Measurements from ENCODE around the gene ARHGEF10L. TPM values are rescaled to one million over a fixed set of nuclear protein-coding genes. Genes with fewer than 3 reads are reported as not detected.

Gene ARHGEF10L
- total RNA-seq, 2 donors from 2014 or later: 81.4 to 93.1 TPM

DNA sequence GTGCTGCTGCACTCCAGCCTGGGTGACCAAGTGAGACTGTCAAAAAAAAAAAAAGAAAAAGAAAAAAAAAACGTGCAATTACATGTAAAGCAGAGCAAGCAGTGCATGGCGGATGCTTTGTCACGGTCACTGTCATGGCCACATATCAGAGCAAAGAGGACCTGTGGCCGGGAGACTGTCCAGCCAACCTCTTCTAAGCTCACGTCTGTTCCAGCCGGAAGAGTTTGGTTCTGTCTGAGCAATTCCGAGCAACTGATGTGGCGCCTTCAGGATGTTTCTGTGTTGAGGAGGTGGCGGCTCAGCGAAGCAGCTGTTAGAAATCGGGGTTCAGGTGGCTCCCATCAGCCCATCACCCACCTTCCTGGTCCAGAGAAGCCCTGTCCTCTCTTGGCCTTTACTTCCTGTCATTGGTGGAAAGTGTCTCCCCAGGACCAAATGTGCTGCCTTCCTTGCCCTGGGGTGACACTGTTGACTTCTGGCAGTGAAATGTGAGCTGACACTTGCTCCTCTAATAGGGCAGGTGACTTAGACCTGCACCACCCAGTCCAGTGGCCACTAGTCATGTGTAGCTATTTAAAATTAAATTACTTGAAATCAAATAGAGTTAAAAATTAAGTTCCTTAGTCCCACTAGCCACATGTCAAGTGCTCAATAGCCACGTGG lies 59.9 kb downstream of the ARHGEF10L start:
- Histone ChIP-seq H3K4me1 (peaks cover 14% of the 10 kb centered on the region), H3K9me3 (no peaks in the 10 kb centered on the region), H3K27ac (no peak overlapping the region), H3K36me3 (replicated peaks in 1 of 2; ENCODE audit: insufficient read depth in 1 of 2, low read depth in 2 of 2) (peaks cover 0 to 2% of the 10 kb centered on the region in 2 donors), H3K27me3 (no peaks in the 10 kb centered on the region), H3K4me3 (no peak overlapping the region)
- WGBS, 2 donors: 80 to 81% methylated on average over 11 to 12 of the region's 12 CpGs
- DNase-seq: no peak
- no peak for ATAC-seq
- TF ChIP-seq, protein P1, sequence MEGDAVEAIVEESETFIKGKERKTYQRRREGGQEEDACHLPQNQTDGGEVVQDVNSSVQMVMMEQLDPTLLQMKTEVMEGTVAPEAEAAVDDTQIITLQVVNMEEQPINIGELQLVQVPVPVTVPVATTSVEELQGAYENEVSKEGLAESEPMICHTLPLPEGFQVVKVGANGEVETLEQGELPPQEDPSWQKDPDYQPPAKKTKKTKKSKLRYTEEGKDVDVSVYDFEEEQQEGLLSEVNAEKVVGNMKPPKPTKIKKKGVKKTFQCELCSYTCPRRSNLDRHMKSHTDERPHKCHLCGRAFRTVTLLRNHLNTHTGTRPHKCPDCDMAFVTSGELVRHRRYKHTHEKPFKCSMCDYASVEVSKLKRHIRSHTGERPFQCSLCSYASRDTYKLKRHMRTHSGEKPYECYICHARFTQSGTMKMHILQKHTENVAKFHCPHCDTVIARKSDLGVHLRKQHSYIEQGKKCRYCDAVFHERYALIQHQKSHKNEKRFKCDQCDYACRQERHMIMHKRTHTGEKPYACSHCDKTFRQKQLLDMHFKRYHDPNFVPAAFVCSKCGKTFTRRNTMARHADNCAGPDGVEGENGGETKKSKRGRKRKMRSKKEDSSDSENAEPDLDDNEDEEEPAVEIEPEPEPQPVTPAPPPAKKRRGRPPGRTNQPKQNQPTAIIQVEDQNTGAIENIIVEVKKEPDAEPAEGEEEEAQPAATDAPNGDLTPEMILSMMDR (IDR thresholded peaks at IDR 0.05): no peak
- no peak for TF ChIP-seq POLR2A (IDR thresholded peaks at IDR 0.05)
- intact Hi-C loops (cut with DNase I): no loop called here

DNA sequence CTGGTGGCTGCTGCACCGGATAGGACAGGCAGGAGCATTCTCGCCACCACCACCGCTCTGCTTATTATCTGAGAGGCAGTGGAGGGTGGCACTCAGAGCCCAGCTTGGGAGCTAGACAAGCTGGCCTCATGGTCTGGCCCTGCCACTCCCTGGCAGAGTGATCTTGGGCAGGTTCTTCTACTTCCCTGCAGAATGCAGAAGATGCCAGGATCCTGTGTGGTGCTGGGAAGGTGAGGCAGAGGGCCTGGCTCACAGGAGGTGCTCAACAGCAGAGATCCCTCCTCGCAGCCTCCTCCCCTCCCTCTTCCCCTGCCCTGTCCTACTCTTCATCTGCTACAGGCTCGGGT lies 60.4 kb downstream of the ARHGEF10L start:
- Histone ChIP-seq H3K36me3 (replicated peaks in 1 of 2; ENCODE audit: insufficient read depth in 1 of 2, low read depth in 2 of 2) (peaks cover 0 to 3% of the 10 kb centered on the region in 2 donors), H3K27me3 (no peaks in the 10 kb centered on the region), H3K9me3 (no peaks in the 10 kb centered on the region), H3K27ac (no peak overlapping the region), H3K4me3 (no peak overlapping the region), H3K4me1 (peaks cover 14% of the 10 kb centered on the region)
- TF ChIP-seq POLR2A (IDR thresholded peaks at IDR 0.05): no peak
- TF ChIP-seq, protein P1 (IDR thresholded peaks at IDR 0.05): no peak
- ATAC-seq (no peak), DNase-seq (no peak)
- intact Hi-C loops (cut with DNase I): no loop called here
- 31 to 61% methylated on average over 5 of the region's 5 CpGs for WGBS, 2 donors

DNA sequence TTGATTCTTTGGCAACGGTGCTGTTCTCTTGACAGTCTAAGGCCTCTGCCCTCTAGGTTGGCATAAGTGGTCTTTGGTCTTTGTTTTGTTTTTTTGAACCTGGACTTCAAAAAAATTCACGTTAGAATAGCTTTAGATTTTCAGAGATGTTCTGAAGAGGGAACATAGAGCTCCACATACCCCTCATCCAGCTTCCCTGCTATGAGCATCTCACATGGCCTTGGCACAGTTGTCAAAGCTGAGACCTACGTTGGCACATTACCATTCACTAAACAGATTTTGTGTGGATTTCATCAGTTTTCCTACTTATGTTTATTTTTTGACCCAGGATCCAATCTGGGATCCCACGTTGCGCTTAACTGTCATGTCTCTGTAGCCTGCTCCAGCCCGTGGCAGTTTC lies 60.8 kb downstream of the ARHGEF10L start:
- H3K27ac ChIP-seq: no peak overlapping the region

DNA sequence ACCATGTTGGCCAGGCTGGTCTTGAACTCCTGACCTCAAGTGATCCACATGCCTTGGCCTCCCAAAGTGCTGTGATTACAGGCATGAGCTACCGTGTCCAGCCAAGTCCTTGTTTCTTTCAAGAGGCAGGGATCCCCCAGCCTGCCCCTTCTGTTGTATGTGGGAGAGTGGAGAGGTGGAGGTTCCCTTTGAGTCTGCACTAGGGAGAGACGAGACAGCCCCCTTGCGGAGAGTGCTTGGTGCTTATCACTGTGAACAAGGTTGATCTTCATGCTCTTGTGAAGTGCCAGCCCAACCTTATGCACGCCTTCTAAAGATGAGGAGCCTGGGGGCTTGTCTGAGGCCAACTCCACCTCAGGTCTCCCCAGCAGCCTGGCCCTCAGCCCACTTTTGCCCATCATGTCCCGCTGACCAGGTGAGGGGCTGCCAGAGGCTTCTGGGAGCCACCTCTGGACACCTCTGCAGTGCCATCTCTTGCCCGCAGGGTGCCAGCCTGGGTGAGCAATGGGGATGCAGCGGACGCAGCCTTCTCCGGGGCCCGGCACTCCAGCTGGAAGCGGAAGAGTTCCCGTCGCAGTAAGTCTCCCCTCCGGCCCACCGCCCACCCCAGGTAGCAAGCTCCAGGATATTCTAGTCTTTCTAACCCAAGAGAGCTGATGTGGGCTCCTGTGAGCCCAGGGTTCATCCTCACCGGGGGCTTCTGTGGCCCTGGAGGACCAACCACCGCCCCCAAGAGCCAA lies 62.3 kb downstream of the ARHGEF10L start:
- TF ChIP-seq POLR2A (IDR thresholded peaks at IDR 0.05): no peak
- TF ChIP-seq, protein P1 (IDR thresholded peaks at IDR 0.05): no peak
- DNase-seq: no peak
- no peak overlapping the region for H3K27ac ChIP-seq
- H3K4me3 ChIP-seq: no peak overlapping the region
- 93 to 94% methylated on average over 8 to 17 of the region's 17 CpGs for WGBS, 2 donors
- no peaks in the 10 kb centered on the region for H3K9me3 ChIP-seq
- peaks cover 0 to 3% of the 10 kb centered on the region in 2 donors for H3K36me3 ChIP-seq (replicated peaks in 1 of 2; ENCODE audit: insufficient read depth in 1 of 2, low read depth in 2 of 2)
- ATAC-seq: no peak
- intact Hi-C loops (cut with DNase I): no loop called here
- peaks cover 27% of the 10 kb centered on the region for H3K4me1 ChIP-seq
- no peaks in the 10 kb centered on the region for H3K27me3 ChIP-seq

More for the DNA sequence above, 60.8 kb downstream of the ARHGEF10L start:
- ATAC-seq: no peak
- TF ChIP-seq, protein P1 (IDR thresholded peaks at IDR 0.05): no peak
- TF ChIP-seq POLR2A (IDR thresholded peaks at IDR 0.05): no peak
- Histone ChIP-seq H3K36me3 (replicated peaks in 1 of 2; ENCODE audit: insufficient read depth in 1 of 2, low read depth in 2 of 2) (peaks cover 0 to 3% of the 10 kb centered on the region in 2 donors), H3K27me3 (no peaks in the 10 kb centered on the region), H3K4me1 (peaks cover 17% of the 10 kb centered on the region), H3K9me3 (no peaks in the 10 kb centered on the region), H3K4me3 (no peak overlapping the region)
- DNase-seq: no peak
- WGBS, 2 donors: 58 to 70% methylated on average over 6 of the region's 6 CpGs
- intact Hi-C loops (cut with DNase I): no loop called here
